K562 (cell line): ENCODE measurements around the gene GPC3. TPM values are rescaled to one million over a fixed set of nuclear protein-coding genes. Genes with fewer than 3 reads are reported as not detected.

Source experiments
- ATAC-seq: fragments of 200-7000 bp; cut with Tn5 transposase; 3 replicates; pipeline ENCODE4 v1.9.1; 2020; ENCODE audit warnings: moderate library complexity
- BruUV-seq: library from RNA; stranded (reverse); fragments of 400-500 nt; replicated peaks from 2 replicates; lab custom pipeline; 2021; lab: Mats Ljungman, UMichigan
- CTCF ChIA-PET: fragments of 300-600 bp; formaldehyde crosslinking; extraction: SDS; loops from one replicate; lab custom pipeline; 2021; ENCODE audit warnings: low intra/inter-chr PET ratio; lab: Yijun Ruan, JAX
- POLR2A ChIA-PET: fragments of 300-600, 350-650 bp; sonication (Branson Sonifier 250); formaldehyde crosslinking; extraction: SDS; loops from one replicate; lab custom pipeline; 2021; ENCODE audit warnings: antibody characterized with exemption, inconsistent platforms; lab: Yijun Ruan, JAX
- DNase-seq, 4 experiments: peaks; one replicate each; pipeline versions ENCODE4 v3.0.0 to v3.0.0-alpha.2; 2011 to 2018; ENCODE audit warnings: low spot score in 3 of 4, mixed read lengths in 3 of 4; ENCODE audit errors: extremely low read depth in 1 of 4
- FAIRE-seq: peaks from 2 replicates; lab custom pipeline; 2011; peaks lifted over from hg19 to GRCh38; lab: Jason Lieb, UNC
- H2AFZ ChIP-seq: 2 replicates; pipeline ENCODE4 v1.6.0; 2011; ENCODE audit warnings: low read depth, low read length, control low read depth, inconsistent platforms
- H3K27ac ChIP-seq: fragments of 200-600 bp; 3 replicates; pipeline ENCODE4 v1.8.0; 2011; ENCODE audit warnings: low read depth, mild to moderate bottlenecking, control low read depth, inconsistent platforms, low read length, moderate library complexity, mixed read lengths; ENCODE audit errors: extremely low read depth
- H3K27me3 ChIP-seq, 2 experiments: fragments of 300-600 bp in 1 of 2; 2 replicates in 1 of 2; 3 replicates in 1 of 2; pipeline versions ENCODE4 v1.6.0 to v1.8.0; 2011; ENCODE audit warnings: inconsistent platforms in 2 of 2, low read length in 2 of 2, mild to moderate bottlenecking in 1 of 2, mixed read lengths in 1 of 2, moderate library complexity in 1 of 2; ENCODE audit not compliant: control insufficient read depth in 2 of 2, insufficient read depth in 2 of 2
- H3K36me3 ChIP-seq: fragments of 300-600 bp; 3 replicates; pipeline ENCODE4 v1.8.0; 2011; ENCODE audit warnings: mild to moderate bottlenecking, low read length, inconsistent platforms; ENCODE audit not compliant: control insufficient read depth, insufficient read depth
- H3K4me1 ChIP-seq, 2 experiments: fragments of 200-600 bp in 1 of 2; replicated peaks in 1 of 2; 2 replicates in 1 of 2; 3 replicates in 1 of 2; pipeline versions ENCODE4 v1.5.1 to v1.8.0; 2011; ENCODE audit warnings: inconsistent platforms in 2 of 2, low read length in 2 of 2, mild to moderate bottlenecking in 1 of 2, mixed read lengths in 1 of 2, moderate library complexity in 1 of 2; ENCODE audit not compliant: control insufficient read depth in 2 of 2, insufficient read depth in 2 of 2
- H3K4me2 ChIP-seq: 2 replicates; pipeline ENCODE4 v1.6.1; 2011; ENCODE audit warnings: low read length, control low read depth, inconsistent platforms, mixed read lengths; ENCODE audit not compliant: insufficient read depth
- H3K4me3 ChIP-seq: fragments of 200-600 bp; sonication (generic), shearing (Covaris generic); 2 replicates; pipeline ENCODE4 v1.5.1; 2016; ENCODE audit warnings: control low read depth, inconsistent platforms
- H3K79me2 ChIP-seq: fragments of 200-600 bp; 3 replicates; pipeline ENCODE4 v1.8.0; 2011; ENCODE audit warnings: low read length, inconsistent platforms; ENCODE audit not compliant: control insufficient read depth, insufficient read depth
- H3K9ac ChIP-seq, 2 experiments: 2 replicates each; pipeline versions ENCODE4 v1.6.0 to v1.6.1; 2011; ENCODE audit warnings: low read depth in 2 of 2, low read length in 2 of 2, control low read depth in 1 of 2, inconsistent platforms in 1 of 2, mild to moderate bottlenecking in 1 of 2, mixed read lengths in 1 of 2; ENCODE audit not compliant: insufficient read depth in 1 of 2
- H3K9me1 ChIP-seq: one replicate; pipeline ENCODE4 v1.6.0; 2011; ENCODE audit warnings: inconsistent platforms, mild to moderate bottlenecking, low read length, moderate library complexity; ENCODE audit not compliant: control insufficient read depth, insufficient read depth
- H3K9me3 ChIP-seq: replicated peaks from 2 replicates; pipeline ENCODE4 v1.5.1; 2011; ENCODE audit warnings: low read depth, low read length, inconsistent platforms; ENCODE audit not compliant: control insufficient read depth, insufficient read depth
- H4K20me1 ChIP-seq: replicated peaks from 2 replicates; pipeline ENCODE4 v1.6.1; 2011; ENCODE audit warnings: low read length, inconsistent platforms, mixed read lengths; ENCODE audit not compliant: control insufficient read depth, insufficient read depth
- CBX3 ChIP-seq, 2 experiments: IDR thresholded peaks; 1 replicate in 1 of 2; 2 replicates in 1 of 2; pipeline ENCODE4 v1.6.1; 2012; ENCODE audit warnings: inconsistent platforms in 2 of 2, low read length in 2 of 2, borderline replicate concordance in 1 of 2, control low read depth in 1 of 2
- CHCHD3 ChIP-seq: fragments of 250-450 bp; sonication (Bioruptor Pico); IDR thresholded peaks from 2 replicates; pipeline ENCODE4 v2.1.2; 2022; ENCODE audit warnings: mild to moderate bottlenecking
- CTCFL ChIP-seq: IDR thresholded peaks from 2 replicates; pipeline ENCODE4 v1.6.1; 2011; ENCODE audit warnings: borderline replicate concordance, low read depth, mild to moderate bottlenecking, moderate library complexity, low read length; ENCODE audit not compliant: insufficient read depth, poor library complexity, severe bottlenecking
- FOXK2 ChIP-seq, 2 experiments: fragments of 450-650 bp; IDR thresholded peaks in 1 of 2; conservative IDR thresholded peaks in 1 of 2; 2 replicates each; pipeline ENCODE4 v1.6.1; 2016; ENCODE audit warnings: low read depth in 2 of 2, mild to moderate bottlenecking in 1 of 2
- PHB2 ChIP-seq: fragments of 450-650 bp; IDR thresholded peaks from 2 replicates; pipeline ENCODE4 v1.6.1; 2017; ENCODE audit warnings: low read depth
- STAT5B ChIP-seq: fragments of 250-450 bp; sonication (Bioruptor Pico); IDR thresholded peaks from 2 replicates; pipeline ENCODE4 v1.8.0; 2021; ENCODE audit warnings: mild to moderate bottlenecking, inconsistent platforms
- ZNF121 ChIP-seq: sonication (generic); formaldehyde crosslinking; conservative IDR thresholded peaks from 2 replicates; pipeline ENCODE4 v1.8.0; 2022; ENCODE audit warnings: missing genetic modification reagents
- ZNF584 ChIP-seq: fragments of 200-800 bp; sonication (Bioruptor generic); IDR thresholded peaks from 2 replicates; pipeline ENCODE4 v1.6.1; 2016; ENCODE audit warnings: low read depth, mild to moderate bottlenecking, missing genetic modification characterization, missing compliant biosample characterization
- ZNF830 ChIP-seq: fragments of 250-450 bp; sonication (Bioruptor Pico); IDR thresholded peaks from 2 replicates; pipeline ENCODE4 v1.5.0; 2021; ENCODE audit warnings: mild to moderate bottlenecking
- WGBS: fragments of 100-300 bp; shearing (Covaris generic); methylation state at CpG from one replicate; pipeline ENCODE4 v1.1.6; 2016; ENCODE audit warnings: low coverage, mixed read lengths; ENCODE audit not compliant: insufficient coverage; ENCODE audit errors: missing lambda C conversion rate; 5-methylcytosine and 5-hydroxymethylcytosine counted together
- in situ Hi-C: fragments of 300-500 bp; cut with MboI; formaldehyde crosslinking; loops from 4 replicates; pipeline ENCODE4 v1.15.0; 2018; ENCODE audit warnings: inconsistent platforms, mixed read lengths
- intact Hi-C: fragments of 100-400 bp; cut with micrococcal nuclease; formaldehyde crosslinking; loops from 2 replicates; pipeline ENCODE4 v1.14.2; 2022
- polyA plus RNA-seq, 8 experiments: library from polyadenylated mRNA; depleted of rRNA in 4 of 8; stranded (reverse) in 5 of 8; unstranded in 3 of 8; fragments of >200 nt; fragmentation: Nextera tagmentation in 2 of 8; fragmentation: Illumina TruSeq in 1 of 8; extraction: Ambion mirVana in 2 of 8; extraction: Trizol in 1 of 8; gene quantifications; 2 replicates each; pipeline versions ENCODE4 v1.2.1 to v1.2.3, GENCODE V29; 2011 to 2014; ENCODE audit warnings: inconsistent platforms in 1 of 8, missing spikeins in 1 of 8
- total RNA-seq, 7 experiments: library from RNA; depleted of rRNA in 6 of 7; stranded (reverse); fragments of >200 nt in 6 of 7; fragmentation: Illumina TruSeq in 2 of 7; extraction: Trizol in 2 of 7; gene quantifications; 2 replicates each; pipeline versions ENCODE4 v1.2.1 to v1.2.3, GENCODE V29; 2011 to 2021; ENCODE audit warnings: low replicate concordance in 1 of 7

Gene GPC3
- total and polyA plus RNA-seq, 9 of the 15 experiments (the other 6 are each of a cell fraction or from before 2014, with no cell fraction given) = 0.42 TPM; not detected in 8

GRCh38 chrX:133658293-133658911 is 327.0 kb downstream of the GPC3 start:
- Histone ChIP-seq H4K20me1 (no peaks in the 10 kb centered on the region), H3K4me2 (no peak overlapping the region), H2AFZ (no peak overlapping the region), H3K79me2 (no peaks in the 10 kb centered on the region), H3K27me3 (no peaks in the 10 kb centered on the region), H3K9ac (no peak overlapping the region), H3K9me3 (no peaks in the 10 kb centered on the region), H3K9me1 (no peaks in the 10 kb centered on the region), H3K36me3 (no peaks in the 10 kb centered on the region), H3K4me3 (no peak overlapping the region), H3K27ac (no peak overlapping the region), H3K4me1 (no peaks in the 10 kb centered on the region)
- ATAC-seq (no peak), DNase-seq (no peak), FAIRE-seq (no peak)
- ChIA-PET CTCF (no interaction called here), POLR2A (no interaction called here)
- in situ Hi-C loops = loop anchor here (25.0 kb wide), 1 partner anchor 671 kb away; no protein-coding TSS in a partner anchor
- 0% methylated on average over 3 of the region's 3 CpGs for WGBS
- intact Hi-C loops = loop anchor here (10.0 kb wide), 1 partner anchor 164 kb away; no protein-coding TSS in a partner anchor
- BruUV-seq = no TSS peak
- no peak for TF ChIP-seq PHB2
- no peak for TF ChIP-seq FOXK2 (conservative IDR thresholded peaks at IDR 0.05 in 1 of 2, IDR thresholded peaks at IDR 0.05 in 1 of 2; ENCODE audit: low read depth in 2 of 2)
- TF ChIP-seq CBX3 (IDR thresholded peaks at IDR 0.05; ENCODE audit: borderline replicate concordance in 1 of 2, low read length in 2 of 2) = no peak
- TF ChIP-seq STAT5B = no peak
- no peak for TF ChIP-seq ZNF584 (CRISPR knock-in tag)
- no peak for TF ChIP-seq ZNF121 (CRISPR knock-in tag)
- TF ChIP-seq CTCFL = no peak
- no peak for TF ChIP-seq ZNF830
- TF ChIP-seq CHCHD3 = no peak
